ENCODE results near the gene RAE1.

The RAE1 gene

GRCh38 chr20:57372157-57372556, 21.1 kb downstream of the RAE1 start:
- no peak for DNase-seq (ENCODE audit: low spot score)

DNA sequence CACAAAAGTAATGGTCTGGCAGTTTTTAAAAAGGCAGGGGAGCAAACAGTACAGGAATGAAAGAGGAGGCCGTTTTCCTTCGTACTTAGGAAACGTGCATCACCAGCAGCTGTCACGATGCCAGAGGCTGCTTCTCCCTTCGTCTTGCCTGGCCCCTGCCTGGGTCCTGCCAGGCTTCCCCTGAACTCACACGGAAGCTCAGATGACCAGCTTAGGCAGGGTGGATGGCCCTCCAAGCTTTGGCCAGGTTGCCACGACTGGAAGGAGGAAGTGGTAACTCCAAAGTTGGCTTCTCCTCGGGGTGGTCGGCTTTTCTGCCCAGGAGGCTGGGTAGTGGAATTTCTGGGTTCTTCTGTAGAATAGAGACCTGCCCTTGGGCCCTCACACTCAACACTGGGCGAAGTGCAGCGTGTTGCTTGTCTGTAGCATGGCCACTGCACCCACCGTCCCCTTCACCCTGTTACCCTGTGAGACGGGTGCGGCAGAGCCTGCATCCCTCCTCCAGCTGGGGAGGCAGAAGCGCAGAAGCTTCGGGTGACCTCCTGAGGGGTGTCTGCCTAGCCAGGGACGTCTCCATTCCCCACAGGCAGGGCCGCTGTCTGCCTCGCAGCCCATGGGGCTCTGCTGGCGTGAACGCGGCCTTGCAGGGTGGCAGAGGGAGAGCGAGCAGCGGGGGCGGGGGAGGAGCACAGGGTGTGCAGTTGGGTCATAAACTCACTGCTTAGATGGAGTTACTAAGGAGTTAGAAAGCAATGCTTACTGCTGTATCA, 21.7 kb downstream of the RAE1 start:
- DNase-seq (ENCODE audit: low spot score) = no peak

DNA sequence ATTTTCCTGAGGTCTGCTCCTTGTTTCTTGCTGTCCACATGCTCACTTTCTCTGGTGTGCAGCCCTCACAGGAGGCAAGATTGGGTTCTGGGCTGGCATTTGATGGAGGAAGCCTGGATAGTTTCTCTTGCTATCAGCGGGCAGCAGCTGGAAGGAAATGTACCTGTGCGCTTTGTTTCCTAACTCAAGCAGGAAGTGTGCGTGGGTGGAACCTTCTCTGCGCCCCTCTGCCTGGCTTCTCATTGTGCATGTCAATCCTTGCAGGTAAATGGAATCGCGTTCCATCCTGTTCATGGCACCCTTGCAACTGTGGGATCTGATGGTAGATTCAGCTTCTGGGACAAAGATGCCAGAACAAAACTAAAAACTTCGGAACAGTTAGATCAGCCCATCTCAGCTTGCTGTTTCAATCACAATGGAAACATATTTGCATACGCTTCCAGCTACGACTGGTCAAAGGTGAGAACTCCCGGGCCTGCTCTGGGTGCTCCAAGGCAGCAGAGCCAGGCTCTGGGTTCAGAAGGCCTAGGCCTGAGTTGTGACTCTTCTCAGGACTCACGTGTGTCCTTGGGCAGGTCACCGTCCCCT, 23.4 kb downstream of the RAE1 start:
- no peak for DNase-seq (ENCODE audit: low spot score)

GRCh38 chr20:57374931-57375651, 24.0 kb downstream of the RAE1 start:
- DNase-seq (ENCODE audit: low spot score) = no peak

DNA sequence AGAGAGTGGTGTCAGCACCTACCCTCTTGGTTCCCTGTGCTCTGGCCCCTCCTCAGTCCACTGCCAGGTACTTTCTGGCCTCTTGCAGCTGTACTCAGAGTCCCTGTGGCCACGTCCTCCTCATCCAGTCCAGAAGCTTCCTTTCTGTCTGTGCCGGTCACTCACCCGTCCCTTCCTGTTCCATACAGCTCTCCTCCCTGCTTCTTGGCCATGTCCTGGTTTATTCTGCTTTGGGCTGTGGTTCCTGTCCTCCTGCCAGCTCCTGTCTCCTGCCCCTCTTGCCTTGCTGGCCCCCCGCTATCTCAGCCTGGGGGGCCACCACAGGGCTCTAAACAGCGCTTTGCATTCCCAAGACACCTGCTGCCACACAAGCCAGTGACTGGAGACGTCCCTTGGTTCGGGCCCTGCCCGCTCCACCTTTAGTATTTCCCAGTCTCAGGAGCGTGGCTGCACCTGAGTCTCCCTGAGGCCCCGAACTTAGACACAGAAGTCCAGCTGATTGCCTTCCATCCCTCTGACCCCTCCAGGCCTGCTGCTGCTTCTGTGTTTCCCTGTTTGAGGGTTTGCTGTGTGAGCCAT, 24.7 kb downstream of the RAE1 start:
- DNase-seq (ENCODE audit: low spot score) = no peak

DNA sequence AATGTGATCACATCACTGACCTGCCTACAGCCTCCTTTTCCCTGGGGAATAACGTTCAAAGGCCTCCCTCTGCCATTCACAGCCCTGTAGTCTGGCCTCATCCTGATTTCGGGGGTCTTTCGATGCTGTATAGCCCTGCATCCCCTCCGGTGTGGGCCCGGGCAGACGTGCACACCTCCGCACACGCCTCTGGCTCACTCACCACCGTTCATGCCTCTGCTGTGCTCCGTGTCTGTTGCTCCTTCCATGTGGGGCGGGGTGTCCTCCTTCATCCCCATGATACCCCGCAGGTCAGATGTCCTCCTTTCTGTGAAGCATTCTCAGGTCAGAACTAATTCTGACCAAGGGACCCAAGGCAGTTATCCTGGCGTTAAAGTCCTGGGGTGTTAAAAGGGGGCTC, 26.3 kb downstream of the RAE1 start:
- no peak for DNase-seq (ENCODE audit: low spot score)

DNA sequence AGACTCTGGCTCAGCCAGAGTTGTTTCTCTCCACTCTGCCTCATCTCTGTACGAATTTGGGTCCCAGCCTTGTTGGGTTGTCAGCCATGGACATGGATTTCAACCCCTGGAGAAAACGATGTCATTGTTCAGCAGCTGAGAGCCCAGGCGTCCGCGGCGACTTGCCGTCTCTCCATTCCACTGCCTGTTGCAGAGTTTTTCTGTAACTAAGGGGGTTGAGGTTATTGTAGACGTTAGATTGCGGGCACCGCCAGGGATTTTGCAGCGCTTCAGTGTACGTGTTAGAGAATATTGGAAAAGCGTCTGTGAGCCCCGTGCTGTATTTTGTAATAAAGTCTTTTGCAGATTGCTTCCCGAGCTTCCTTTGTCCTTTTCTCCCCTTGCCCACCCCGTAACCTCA, 27.1 kb downstream of the RAE1 start:
- no peak for DNase-seq (ENCODE audit: low spot score)

DNA sequence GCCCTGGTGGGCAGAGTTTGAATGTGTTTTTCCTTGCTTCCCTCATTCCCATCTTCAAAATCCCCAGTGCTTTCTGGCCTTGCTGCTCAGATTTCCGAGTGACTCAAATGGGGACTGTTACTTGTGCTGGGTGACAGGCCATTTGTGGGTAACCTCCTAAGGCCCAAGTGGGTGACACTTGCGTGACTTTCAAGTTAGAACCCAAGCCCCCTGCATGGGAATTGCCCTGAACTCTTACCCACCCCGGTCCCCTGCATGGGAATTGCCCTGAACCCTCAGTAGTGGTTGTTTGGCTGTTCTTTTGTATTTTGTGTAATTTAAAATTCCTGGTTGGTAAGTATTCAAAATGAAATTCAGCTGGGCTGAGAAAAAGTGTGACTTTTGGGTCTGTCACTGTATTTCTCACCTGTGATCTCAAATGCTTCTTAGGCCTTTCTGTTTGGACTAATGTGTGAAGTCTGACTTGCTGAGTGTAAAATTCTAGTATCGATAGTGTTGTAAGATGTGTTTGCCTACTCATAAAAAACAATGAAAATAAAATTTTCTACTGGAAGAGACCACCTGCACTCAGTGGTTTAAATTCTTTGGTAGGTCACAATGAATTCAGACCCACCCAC, 27.7 kb downstream of the RAE1 start:
- no peak for DNase-seq (ENCODE audit: low spot score)

DNA sequence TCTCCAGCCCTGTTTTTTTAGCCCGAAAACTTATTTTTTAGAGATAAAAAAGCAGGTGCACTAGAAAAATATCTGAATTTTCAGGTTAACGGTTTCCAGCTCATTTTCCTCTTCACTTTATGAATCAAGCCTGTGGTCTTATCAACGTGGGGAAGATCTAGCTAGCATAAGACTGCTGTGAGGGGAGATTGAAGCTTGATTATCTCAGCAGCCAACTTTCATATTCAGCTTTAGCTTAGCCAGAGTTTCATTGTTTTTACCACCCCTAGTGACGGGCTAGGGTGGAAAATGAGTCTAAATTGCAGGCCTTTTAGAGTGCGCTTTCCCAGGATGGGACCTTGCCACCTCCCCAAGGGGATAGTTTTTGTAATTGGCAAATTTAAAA, 28.2 kb downstream of the RAE1 start:
- DNase-seq (ENCODE audit: low spot score) = no peak

GRCh38 chr20:57380081-57380750, 29.2 kb downstream of the RAE1 start:
- no peak for DNase-seq (ENCODE audit: low spot score)

DNA sequence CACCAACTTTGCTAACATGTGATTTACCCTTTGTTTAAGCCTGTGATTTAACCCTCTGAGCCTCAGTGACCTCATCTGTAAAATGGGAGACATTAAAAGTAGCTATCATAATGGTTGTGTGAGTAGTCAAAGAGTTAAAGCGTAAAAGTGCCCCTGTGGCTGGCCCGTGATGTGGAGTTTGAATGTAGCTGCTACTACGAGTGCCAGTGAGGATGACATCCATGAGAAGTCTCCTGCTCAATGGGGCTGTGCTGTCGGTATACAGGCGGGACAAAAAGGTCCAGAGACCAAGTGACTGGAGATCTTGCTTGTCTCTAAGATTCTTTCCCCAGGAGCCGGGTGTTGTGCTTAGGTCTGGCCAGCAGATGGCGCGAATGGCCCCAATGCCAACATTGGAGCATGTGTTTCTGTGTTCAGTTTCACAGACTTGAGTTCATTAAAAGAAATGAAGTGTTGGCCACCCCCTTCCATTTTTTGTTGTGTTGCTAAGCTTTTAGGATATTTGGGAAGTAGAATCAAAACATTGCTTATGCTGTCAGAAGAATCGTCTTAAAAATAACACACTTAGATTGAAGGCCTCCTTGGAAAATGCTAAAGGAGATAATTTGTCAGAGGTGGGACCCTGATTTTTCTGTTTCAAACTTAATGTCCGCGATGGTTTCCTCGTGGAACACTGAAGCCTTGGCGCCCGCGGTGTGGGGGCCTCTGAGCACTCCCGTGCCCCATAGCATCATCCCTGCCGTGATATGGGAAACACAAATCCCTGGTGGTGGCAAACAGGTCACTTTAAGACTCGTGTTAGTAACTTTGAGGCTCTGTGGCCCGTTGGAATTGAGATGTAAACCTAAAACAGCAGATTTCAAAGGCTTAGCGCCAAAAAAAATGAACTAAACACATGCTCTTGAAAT, 30.8 kb downstream of the RAE1 start:
- peak; percentile 75 for DNase-seq (ENCODE audit: low spot score)

- DNase-seq (ENCODE audit: low spot score) = no peak
These were observed 31.5 kb downstream of the RAE1 start for GRCh38 chr20:57382516-57382915.

- DNase-seq (ENCODE audit: low spot score) = no peak
These were observed 32.6 kb downstream of the RAE1 start for GRCh38 chr20:57383447-57384347.

- DNase-seq (ENCODE audit: low spot score) = no peak
These were observed 33.4 kb downstream of the RAE1 start for GRCh38 chr20:57384486-57384885.

DNA sequence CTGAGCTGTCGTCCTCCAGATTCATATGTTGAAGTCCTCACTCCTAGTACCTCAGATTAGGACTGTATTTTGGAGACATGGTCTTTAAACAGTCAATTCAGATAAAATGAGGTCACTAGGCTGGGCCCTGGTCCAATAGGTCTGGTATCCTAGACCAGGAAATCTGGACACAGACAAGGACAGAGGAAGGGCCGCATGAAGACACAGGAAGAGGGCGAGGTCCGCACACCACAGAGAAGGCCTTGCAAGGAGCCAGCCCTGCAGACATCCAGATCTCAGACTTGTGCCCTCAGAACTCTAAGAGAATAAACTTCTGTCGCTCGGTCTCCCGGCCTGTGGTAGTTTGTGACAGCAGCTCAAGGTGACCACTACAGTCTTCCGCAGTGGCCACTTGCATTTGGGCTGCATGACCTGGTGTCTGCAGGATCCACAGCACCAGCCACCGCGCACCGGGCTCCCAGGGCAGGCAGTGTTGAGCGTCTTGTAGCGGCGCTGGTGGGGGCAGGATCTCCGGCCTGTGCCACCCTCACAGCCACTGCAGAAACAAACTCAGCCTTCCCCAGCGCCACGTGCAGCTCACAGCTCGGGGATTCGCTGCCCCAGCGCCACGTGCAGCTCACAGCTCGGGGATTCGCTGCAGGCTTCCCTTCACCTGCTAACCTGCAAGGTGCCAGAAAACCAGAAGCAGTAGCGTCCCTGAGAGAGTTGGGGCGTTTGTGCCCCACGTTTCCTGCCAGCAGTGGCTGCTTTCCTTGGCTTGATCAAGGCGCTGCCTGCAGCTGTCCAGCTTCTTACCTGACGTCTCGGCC, 34.1 kb downstream of the RAE1 start:
- no peak for DNase-seq (ENCODE audit: low spot score)

GRCh38 chr20:57385940-57386339, 34.9 kb downstream of the RAE1 start:
- DNase-seq (ENCODE audit: low spot score) = no peak

DNA sequence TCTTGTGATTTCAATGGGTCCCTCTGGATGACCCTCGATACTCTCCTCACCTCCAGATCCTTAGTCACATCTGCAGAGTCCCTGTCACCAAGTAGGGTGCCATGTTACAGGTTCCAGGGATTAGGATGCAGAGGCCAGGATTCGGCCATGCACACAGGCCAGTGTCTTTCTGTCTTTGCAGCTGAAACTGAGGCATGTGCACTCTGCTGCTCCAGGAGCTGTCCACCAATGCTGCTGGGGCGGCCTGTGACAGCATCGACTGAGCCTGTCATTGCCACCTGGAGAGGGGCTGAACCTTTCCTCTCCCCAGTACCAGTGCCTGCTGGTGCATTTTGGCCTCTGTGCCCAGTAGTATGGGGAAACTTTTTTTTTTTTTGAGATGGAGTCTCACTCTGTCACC, 35.7 kb downstream of the RAE1 start:
- DNase-seq (ENCODE audit: low spot score) = no peak

GRCh38 chr20:57387463-57387862, 36.4 kb downstream of the RAE1 start:
- no peak for DNase-seq (ENCODE audit: low spot score)

- no peak for DNase-seq (ENCODE audit: low spot score)
These were observed 36.9 kb downstream of the RAE1 start for GRCh38 chr20:57387945-57388371.
